ENCODE data around the gene DIAPH3. TPM values are rescaled to one million over a fixed set of nuclear protein-coding genes. Genes with fewer than 3 reads are reported as not detected.

Gene DIAPH3
- total and polyA plus RNA-seq, 2 donors (not counting 1 experiment from before 2014, with no cell fraction given), result 0.03 to 0.10 TPM

DNA sequence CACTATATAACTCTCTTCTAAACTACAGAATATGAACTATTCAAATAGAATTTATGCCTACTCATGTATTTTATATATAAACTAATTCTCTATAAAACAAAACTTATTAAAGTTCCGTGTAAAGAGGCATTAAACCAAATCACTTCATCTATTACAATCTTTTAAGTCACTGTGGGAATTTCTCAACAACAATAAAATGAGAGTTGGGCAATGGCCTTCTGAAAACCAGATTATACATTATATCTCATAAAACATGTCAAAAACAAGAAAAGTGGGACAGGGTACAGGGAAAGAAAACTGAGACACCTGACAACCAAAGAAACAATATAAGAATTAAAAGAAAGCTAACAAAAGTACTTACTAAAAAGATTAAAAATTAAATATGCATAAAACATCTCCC lies 145.2 kb downstream of the DIAPH3 start:
- peaks cover 11% of the 10 kb centered on the region for H3K4me1 Mint-ChIP-seq
- intact Hi-C loops (cut with micrococcal nuclease), result no loop called here
- peaks cover 2% of the 10 kb centered on the region for H3K9me3 Mint-ChIP-seq (ENCODE audit: insufficient read depth)
- H3K4me3 Mint-ChIP-seq, result no peak overlapping the region
- H3K4me2 ChIP-seq (replicated peaks; ENCODE audit: low read depth, low read length, poor library complexity, severe bottlenecking), result no peak overlapping the region
- no peaks in the 10 kb centered on the region for H3K27me3 Mint-ChIP-seq
- no peak overlapping the region for H3K9ac ChIP-seq (ENCODE audit: low read length)
- no peak for TF ChIP-seq EZH2 (IDR thresholded peaks at IDR 0.05; ENCODE audit: borderline replicate concordance, insufficient read depth, low read depth, low read length, poor library complexity, severe bottlenecking)
- H3K36me3 ChIP-seq (replicated peaks in 1 of 2; ENCODE audit: control extremely low read depth in 1 of 2, control insufficient read depth in 1 of 2, extremely low read depth in 1 of 2, insufficient read depth in 2 of 2, low read length in 1 of 2), result no peaks in the 10 kb centered on the region
- no peak overlapping the region for H3K4me3 ChIP-seq (ENCODE audit: control extremely low read depth in 1 of 5, extremely low read depth in 1 of 5, insufficient read depth in 1 of 5, low read depth in 2 of 5, low read length in 4 of 5)
- ATAC-seq (ENCODE audit: low read depth) (no peak), DNase-seq (no peak)
- H3K27ac ChIP-seq (ENCODE audit: low read length in 2 of 2), result no peak overlapping the region
- H3K4me1 ChIP-seq (ENCODE audit: control insufficient read depth in 2 of 2, insufficient read depth in 2 of 2, low read length in 2 of 2), result no peaks in the 10 kb centered on the region
- peaks cover 0 to 5% (median 0%) of the 10 kb centered on the region in 3 donors for H3K9me3 ChIP-seq (ENCODE audit: control extremely low read depth in 1 of 3, control insufficient read depth in 2 of 3, insufficient read depth in 1 of 3, low read length in 2 of 3)
- POLR2A ChIA-PET, result no interaction called here
- H3K27me3 ChIP-seq (replicated peaks in 1 of 4; ENCODE audit: control extremely low read depth in 1 of 4, control insufficient read depth in 3 of 4, insufficient read depth in 4 of 4, low read length in 3 of 4), result no peaks in the 10 kb centered on the region
- no CpG with 5 or more reads among the region's 1 CpG for WGBS (ENCODE audit: insufficient coverage)
- H3K27ac Mint-ChIP-seq, result no peak overlapping the region
- CTCF ChIA-PET, result no interaction called here
- H4K20me1 ChIP-seq (ENCODE audit: control insufficient read depth, insufficient read depth, low read length, poor library complexity, severe bottlenecking), result no peaks in the 10 kb centered on the region
- H2AFZ ChIP-seq (ENCODE audit: insufficient read depth, low read depth, low read length, poor library complexity, severe bottlenecking), result no peak overlapping the region
- no peaks in the 10 kb centered on the region for H3K79me2 ChIP-seq (ENCODE audit: control insufficient read depth, insufficient read depth, low read length)

DNA sequence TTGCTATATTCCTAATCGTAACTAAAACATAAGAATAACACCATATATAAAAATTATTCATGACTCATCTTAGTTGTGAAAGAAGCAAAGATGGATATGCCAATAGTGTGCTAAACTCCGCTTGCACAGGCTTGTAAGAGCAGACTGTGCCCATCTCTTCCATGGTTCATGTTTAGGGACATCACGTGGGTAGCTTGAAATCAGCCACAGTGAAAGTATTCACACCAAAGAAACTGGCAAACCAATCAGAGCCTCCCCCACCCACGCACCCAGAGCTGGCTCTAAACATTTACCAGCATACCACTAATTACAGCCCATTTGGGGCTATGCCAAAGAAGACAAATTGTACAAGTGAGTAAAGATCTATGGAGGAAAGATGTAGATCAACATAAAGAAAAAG lies 147.5 kb downstream of the DIAPH3 start:
- DNase-seq, result no peak
- TF ChIP-seq, protein P1, sequence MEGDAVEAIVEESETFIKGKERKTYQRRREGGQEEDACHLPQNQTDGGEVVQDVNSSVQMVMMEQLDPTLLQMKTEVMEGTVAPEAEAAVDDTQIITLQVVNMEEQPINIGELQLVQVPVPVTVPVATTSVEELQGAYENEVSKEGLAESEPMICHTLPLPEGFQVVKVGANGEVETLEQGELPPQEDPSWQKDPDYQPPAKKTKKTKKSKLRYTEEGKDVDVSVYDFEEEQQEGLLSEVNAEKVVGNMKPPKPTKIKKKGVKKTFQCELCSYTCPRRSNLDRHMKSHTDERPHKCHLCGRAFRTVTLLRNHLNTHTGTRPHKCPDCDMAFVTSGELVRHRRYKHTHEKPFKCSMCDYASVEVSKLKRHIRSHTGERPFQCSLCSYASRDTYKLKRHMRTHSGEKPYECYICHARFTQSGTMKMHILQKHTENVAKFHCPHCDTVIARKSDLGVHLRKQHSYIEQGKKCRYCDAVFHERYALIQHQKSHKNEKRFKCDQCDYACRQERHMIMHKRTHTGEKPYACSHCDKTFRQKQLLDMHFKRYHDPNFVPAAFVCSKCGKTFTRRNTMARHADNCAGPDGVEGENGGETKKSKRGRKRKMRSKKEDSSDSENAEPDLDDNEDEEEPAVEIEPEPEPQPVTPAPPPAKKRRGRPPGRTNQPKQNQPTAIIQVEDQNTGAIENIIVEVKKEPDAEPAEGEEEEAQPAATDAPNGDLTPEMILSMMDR (IDR thresholded peaks at IDR 0.05), result no peak
- TF ChIP-seq EZH2 (IDR thresholded peaks at IDR 0.05; ENCODE audit: borderline replicate concordance, insufficient read depth, low read depth, low read length, poor library complexity, severe bottlenecking), result no peak
- Histone ChIP-seq H3K4me3 (ENCODE audit: control extremely low read depth in 1 of 5, extremely low read depth in 1 of 5, insufficient read depth in 1 of 5, low read depth in 2 of 5, low read length in 4 of 5) (no peak overlapping the region), H3K9ac (ENCODE audit: low read length) (no peak overlapping the region), H2AFZ (ENCODE audit: insufficient read depth, low read depth, low read length, poor library complexity, severe bottlenecking) (no peak overlapping the region), H3K27ac (ENCODE audit: low read length in 2 of 2) (no peak overlapping the region), H3K9me3 (ENCODE audit: control extremely low read depth in 1 of 3, control insufficient read depth in 2 of 3, insufficient read depth in 1 of 3, low read length in 2 of 3) (peaks cover 0 to under 1% (median 0%) of the 10 kb centered on the region in 3 donors), H3K27me3 (replicated peaks in 1 of 4; ENCODE audit: control extremely low read depth in 1 of 4, control insufficient read depth in 3 of 4, insufficient read depth in 4 of 4, low read length in 3 of 4) (no peaks in the 10 kb centered on the region), H3K79me2 (ENCODE audit: control insufficient read depth, insufficient read depth, low read length) (no peaks in the 10 kb centered on the region), H4K20me1 (ENCODE audit: control insufficient read depth, insufficient read depth, low read length, poor library complexity, severe bottlenecking) (no peaks in the 10 kb centered on the region), H3K4me2 (replicated peaks; ENCODE audit: low read depth, low read length, poor library complexity, severe bottlenecking) (no peak overlapping the region), H3K4me1 (ENCODE audit: control insufficient read depth in 2 of 2, insufficient read depth in 2 of 2, low read length in 2 of 2) (no peaks in the 10 kb centered on the region), H3K36me3 (replicated peaks in 1 of 2; ENCODE audit: control extremely low read depth in 1 of 2, control insufficient read depth in 1 of 2, extremely low read depth in 1 of 2, insufficient read depth in 2 of 2, low read length in 1 of 2) (no peaks in the 10 kb centered on the region)
- Mint-ChIP-seq H3K27me3 (no peaks in the 10 kb centered on the region), H3K9me3 (ENCODE audit: insufficient read depth) (peaks cover 2% of the 10 kb centered on the region), H3K27ac (no peak overlapping the region), H3K4me1 (peaks cover 11% of the 10 kb centered on the region), H3K4me3 (no peak overlapping the region)
- intact Hi-C loops (cut with micrococcal nuclease), result no loop called here
- no peak for ATAC-seq (ENCODE audit: low read depth)
- POLR2A ChIA-PET, result no interaction called here
- 100% methylated on average over 1 of the region's 4 CpGs for WGBS (ENCODE audit: insufficient coverage)
- CTCF ChIA-PET, result no interaction called here
